ENCODE measurements around the gene LARGE2.

DNA sequence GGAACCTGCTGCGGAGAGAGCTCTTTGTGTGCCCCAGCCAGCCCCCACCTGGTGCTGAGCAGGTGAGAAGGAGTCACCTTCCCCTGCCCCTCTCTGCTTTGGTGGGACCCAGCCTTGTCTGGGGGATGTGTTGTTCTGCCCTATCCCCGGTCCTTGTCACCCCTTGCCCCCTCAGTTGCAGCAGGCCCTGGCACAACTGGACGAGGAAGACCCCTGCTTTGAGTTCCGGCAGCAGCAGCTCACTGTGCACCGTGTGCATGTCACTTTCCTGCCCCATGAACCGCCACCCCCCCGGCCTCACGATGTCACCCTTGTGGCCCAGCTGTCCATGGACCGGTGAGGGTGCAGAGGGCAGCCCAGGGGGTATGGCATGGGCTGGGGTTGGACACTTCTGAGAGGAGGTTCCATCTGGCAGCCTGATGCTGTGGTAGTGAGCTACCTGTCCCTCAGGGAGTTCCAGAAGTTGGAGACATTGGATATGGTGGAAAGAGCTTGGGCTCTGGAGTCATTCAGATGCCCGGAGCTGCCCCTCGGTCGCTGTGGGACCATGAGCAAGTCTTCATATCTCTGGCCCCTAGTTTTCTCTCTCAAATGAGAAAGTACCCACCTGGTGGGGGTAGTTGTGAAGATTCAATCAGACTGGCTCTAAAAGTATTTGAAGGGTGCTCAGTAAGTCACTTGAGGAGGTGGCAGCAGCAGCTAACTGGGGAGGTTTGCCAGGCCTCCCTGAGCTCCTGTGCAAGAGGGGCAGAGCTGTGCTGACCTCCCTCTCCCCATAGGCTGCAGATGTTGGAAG is 4.3 kb downstream of the LARGE2 start:
- TF ChIP-seq, protein P1, sequence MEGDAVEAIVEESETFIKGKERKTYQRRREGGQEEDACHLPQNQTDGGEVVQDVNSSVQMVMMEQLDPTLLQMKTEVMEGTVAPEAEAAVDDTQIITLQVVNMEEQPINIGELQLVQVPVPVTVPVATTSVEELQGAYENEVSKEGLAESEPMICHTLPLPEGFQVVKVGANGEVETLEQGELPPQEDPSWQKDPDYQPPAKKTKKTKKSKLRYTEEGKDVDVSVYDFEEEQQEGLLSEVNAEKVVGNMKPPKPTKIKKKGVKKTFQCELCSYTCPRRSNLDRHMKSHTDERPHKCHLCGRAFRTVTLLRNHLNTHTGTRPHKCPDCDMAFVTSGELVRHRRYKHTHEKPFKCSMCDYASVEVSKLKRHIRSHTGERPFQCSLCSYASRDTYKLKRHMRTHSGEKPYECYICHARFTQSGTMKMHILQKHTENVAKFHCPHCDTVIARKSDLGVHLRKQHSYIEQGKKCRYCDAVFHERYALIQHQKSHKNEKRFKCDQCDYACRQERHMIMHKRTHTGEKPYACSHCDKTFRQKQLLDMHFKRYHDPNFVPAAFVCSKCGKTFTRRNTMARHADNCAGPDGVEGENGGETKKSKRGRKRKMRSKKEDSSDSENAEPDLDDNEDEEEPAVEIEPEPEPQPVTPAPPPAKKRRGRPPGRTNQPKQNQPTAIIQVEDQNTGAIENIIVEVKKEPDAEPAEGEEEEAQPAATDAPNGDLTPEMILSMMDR (conservative IDR thresholded peaks at IDR 0.05; ENCODE audit: low read length) = no peak
- TF ChIP-seq EZH2phosphoT487 (IDR thresholded peaks at IDR 0.05; ENCODE audit: borderline replicate concordance, low read depth, low read length) = no peak

All from OCI-LY7 (cell line).